GM19455 (cell line): ENCODE measurements around the gene CBLB.
"Not testable (repeated sequence)": the region's sequence is repeated elsewhere in the genome, so short reads cannot be mapped to it uniquely, and the experiment has no call there.

Experiments
- ATAC-seq: cut with Tn5 transposase; IDR thresholded peaks from one replicate; pipeline ENCODE4 v1.9.1; 2021; ENCODE audit not compliant: unreplicated experiment

The CBLB gene

DNA sequence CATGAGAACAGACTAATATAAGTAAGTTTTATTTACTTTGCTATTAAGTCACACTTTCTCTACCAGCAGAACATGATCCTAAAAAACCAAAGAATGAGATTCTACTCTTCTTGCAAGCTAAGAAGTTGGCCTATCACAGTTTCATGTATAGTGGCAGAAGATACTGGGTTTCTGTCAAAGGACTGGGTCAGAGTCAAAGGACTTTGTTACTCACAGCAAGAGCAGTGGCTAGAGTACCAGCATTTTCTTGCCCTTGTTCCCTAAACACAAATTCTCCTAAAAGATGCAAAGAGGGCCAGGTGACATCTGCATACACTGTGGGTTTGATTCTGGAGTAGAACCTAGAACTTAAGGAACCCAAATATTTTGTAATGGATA lies 105.2 kb downstream of the CBLB start:
- no peak for ATAC-seq

DNA sequence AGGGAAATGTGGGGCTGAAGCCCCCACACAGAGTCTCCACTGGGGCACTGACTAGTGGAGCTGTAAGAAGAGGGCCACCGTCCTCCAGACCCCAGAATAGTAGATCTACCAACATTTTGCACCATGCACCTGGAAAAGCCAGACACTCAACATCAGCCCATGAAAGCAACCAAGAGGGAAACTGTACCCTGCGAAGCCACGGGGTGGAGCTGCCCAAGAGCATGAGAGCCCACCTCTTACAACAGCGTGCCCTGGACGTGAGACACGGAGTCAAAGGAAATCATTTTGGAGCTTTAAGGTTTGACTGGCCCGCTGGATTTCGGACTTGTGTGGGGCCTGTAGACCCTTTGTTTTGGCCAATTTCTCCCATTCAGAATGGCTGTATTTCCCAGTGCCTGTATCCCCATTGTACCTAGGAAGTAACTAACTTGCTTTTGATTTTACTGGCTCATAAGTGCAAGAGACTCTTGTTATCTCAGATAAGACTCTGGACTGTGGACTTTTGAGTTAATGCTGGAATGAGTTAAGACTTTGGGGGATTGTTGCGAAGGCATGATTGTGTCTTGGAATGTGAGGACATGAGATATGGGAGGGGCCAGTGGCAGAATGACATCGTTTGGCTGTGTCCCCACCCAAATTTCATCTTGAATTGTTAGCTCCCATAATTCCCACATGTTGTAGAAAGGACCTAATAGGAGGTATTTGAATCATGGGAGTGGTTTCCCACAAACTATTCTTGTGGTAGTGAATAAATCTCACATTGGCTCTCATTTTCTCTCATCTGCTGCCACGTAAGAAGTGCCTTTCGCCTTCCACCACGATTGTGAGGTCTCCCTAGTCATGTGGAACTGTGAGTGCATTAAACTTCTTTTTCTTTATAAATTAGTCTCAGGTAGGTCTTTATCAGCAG lies 105.8 kb downstream of the CBLB start:
- ATAC-seq = no peak

DNA sequence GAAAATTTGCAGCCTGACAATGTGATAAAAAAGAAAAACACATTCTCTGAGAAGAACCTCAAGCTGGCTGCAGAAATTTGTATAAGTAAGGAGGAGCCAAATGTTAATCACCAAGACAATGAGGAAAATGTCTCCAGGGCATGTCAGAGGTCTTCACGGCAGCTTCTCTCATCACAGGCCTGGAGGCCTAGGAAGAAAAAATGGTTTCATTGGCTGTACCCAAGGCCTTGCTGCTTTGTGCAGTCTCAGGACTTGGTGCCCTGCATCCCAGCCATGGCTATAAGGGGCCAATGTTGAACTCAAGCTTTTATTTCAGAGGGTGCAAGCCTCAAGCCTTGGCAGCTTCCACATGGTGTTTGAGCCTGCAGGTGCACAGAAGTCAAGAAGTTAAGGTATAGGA lies 106.6 kb downstream of the CBLB start:
- ATAC-seq = not testable (repeated sequence)

DNA sequence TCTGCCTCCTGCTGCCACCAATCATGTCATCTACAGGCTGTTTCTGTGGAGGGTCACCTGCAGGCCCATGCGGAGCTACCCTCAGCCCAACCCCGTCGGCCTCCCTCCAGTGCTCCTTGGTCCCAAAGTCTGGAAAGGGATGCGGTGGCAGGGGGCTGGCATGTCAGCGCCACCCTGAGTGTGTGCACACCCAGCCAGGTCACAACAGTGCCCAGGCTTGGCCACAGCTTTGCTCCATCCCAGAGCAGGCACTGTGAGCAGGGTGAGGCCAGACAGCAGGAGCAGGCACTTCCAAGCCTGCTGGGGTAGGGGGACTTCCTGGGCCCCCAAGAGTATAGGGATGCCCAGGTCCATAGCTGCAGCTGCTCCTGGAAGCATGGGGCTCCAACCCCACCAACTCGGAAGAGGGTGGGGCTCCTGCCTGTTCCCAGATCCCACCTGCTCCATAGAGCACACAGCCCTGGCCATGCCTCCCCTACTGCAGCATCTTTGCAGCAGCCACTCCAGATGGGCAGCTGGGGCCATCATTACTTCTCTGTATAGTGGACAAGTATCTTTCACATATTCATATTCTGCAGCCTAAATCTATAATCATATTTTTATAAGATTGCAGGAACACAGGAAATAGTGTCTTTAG lies 109.3 kb downstream of the CBLB start:
- no peak for ATAC-seq

GRCh38 chr3:105758451-105758850 lies 110.4 kb downstream of the CBLB start:
- ATAC-seq = no peak

DNA sequence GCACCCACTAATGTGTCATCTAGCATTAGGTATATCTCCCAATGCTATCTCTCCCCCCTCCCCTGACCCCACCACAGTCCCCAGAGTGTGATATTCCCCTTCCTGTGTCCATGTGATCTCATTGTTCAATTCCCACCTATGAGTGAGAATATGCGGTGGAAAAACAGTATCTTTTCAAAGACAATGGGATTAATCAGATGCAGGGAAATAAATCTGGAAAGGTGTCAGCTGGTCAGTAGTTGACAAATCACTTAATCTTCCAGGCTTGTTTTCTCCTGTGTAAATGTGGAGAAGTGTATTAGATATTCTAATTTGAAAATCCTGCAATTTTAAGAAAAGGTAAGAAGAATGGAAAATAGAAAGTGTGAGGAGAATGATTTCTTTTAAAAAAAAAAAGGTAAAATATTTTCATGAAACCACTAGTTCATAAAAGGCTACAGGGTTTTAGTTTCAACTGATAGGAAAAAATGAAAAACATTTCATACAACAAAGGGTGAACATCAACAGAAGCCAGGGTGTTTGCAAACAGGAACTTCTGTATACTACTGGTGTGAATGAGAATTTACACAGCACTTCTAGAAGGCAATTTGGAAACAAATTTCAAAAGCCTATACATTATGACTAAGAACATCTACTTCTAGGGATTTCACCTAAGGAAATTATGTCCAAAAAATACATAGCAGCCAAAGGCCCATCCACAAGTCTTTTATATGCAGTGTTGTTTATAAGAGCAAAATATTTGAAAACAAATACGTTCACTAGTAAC lies 113.5 kb downstream of the CBLB start:
- no peak for ATAC-seq

DNA sequence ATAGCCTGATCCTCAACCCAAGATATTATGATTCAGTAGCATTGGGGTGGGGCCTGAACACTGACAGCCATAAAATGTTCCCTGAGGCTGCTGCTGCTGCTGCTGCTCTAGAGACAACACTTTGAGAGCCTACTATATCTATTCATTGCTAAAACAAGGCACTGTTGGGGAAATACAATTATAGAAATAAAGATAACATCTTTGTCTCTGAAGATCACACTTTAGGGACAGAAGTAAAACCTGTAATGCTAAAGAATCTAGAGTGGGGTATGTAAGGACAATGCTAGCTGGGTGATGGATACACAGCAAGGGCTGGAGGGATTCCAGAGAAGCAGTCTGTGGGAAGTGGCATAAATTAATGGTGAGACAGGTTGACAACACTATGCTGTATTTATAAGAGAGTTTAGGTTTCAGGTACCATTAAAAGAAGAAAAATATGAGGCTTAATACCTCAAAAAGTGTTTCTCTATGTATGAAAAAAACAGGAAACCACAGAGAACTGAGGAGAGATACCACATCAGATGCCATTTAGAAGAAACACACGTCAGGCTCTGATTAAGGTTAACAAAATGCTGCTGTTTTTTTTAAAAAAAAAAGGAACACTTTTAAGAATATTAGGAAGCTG lies 115.9 kb downstream of the CBLB start:
- ATAC-seq = no peak

GRCh38 chr3:105747696-105748095 lies 121.1 kb downstream of the CBLB start:
- ATAC-seq = no peak

DNA sequence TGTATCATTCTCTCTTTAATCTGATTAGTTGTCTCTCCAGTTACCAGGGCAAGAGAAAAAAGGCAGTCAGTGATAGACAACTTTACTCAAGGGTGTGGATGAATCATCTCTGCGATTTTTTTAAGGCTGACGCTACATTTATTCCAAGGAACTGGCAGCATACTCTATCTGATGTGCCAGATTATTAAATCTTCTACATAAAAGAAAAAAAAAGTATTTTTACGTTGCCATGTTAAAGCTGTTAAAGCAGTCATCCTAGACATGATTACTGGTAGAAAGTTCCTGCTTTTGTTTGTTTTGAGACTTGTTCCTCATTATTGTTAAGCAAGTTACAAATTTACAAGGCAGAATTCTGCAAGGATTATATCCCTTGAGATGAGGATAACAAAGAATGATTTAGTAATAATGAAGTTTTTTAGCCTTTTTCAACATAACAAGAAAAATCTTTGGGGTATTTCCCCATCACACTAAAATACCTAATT lies 121.7 kb downstream of the CBLB start:
- no peak for ATAC-seq

DNA sequence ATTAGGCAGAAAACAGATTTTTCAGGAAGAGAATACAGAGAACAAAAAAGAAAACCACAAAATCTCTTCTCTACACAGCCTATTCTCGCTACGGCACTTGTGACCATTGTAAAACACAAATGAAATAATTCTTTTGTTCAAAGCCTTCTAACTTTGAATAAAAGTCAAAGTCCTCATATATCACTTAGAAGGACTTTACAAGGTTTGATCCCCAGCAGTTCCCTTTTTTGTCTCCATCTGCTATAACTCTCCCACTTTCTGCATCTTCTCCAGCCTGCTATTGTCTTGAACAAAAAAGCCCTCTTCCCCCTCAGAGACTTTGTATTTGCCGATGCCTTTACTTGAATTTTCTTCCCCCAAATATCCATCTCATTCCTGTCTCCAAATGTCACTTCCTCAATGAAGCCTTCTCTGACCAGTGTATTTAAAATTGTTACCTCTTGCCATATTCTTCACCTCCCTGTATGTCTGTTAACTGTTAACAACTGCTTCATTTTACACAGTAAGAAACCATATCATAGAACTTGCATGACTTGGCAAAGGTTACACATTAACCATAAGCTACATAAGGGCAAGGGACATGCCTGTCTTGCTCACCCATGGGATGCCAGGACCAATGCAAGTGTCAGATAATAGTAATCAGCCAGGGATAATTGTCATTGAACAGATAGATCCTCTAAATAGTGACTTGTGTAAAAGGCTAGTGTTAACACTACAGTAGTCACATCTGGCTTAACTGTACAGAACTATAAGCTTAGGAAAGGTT lies 122.4 kb downstream of the CBLB start:
- no peak for ATAC-seq

DNA sequence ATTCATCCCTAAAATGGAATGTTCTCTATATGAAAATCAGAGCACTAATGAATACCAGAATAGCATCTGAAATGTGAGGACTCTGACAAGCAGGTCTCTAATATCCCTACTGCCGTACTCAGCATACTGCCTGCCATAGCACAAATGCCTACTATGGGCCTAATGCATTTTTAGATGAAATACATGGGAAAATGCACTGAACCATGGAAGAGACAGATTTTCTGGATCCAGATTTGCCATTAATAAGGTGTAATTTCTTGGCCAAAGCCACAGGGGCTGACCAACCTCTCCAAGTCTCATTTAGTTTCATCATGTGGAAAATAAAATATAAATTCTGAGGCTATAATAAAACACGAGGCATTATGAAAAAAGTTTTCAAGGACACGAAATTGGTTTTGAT lies 123.8 kb downstream of the CBLB start:
- no peak for ATAC-seq

DNA sequence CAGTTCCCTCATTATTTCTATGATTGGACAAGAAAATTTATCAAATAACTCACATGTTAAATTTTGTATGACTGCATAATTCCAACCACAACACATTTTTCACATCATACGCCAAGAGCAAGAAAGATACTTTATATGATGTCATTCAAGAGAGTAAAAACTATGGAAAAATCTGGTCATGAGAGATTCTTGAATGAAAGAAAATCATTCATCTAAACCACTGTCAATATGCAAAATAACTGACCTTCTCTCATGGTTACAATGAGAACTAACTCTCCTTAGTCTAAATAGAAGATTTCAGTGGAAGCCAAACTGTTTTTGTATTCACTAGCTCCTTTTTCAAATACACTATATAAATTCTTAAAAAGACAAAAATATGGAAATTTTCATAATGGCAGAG lies 124.6 kb downstream of the CBLB start:
- no peak for ATAC-seq

DNA sequence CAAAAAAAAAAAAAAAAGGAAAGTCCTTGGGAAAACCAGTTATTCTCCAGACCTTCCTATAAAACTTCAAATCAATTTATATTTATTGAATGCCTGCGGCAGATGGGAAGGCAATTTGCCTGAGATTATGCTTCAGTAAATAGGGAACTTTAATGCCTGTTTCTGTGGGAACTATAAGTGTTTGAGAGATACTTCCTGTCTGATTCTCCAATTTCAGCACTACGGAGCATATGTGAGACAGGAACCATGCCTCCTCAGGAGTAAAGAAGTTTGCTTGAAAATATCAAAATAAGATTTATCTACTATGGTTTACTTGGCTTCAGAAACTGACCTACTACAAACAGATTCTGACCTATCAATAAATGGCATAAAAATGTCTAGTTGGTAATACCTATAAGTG lies 135.5 kb downstream of the CBLB start:
- no peak for ATAC-seq

DNA sequence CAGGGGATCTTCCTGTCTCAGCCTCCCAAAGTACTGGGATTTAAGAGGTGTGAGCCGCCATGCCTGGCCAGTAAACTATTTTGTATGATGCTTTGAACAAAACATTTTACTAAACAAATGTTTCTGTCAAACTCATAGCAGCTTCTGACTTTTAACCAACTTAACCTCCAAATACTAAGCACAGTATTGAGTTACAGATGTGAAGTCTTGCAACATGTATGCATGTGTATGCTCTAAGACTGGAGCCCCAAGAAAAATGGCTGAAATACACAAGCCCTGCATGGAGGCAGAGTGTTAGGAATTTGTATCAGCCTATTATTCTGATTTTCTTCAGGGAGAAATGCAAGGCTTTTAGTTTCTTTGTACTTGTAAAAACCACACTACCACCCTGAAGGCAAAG lies 137.1 kb downstream of the CBLB start:
- ATAC-seq = no peak

- ATAC-seq = no peak
Observed at GRCh38 chr3:105730801-105731354, 137.9 kb downstream of the CBLB start.

DNA sequence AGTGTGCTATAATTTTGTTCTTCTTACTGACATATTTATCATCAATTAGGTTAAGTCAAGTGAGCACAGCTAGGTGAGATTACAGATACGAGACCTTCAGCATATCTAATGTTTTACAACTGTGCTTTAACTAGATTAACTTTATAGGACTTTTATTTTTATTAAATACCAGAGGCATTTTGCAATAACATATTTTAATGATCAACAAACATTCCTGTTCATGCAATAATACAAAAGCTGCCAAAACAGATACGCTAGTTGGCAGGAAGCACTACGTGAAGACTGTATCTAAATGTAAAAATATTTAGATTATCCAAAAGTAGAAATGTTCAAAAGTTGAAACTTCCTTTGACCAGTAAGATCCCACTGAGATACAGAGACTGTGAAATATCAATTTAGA lies 139.1 kb downstream of the CBLB start:
- no peak for ATAC-seq

- no peak for ATAC-seq
Observed at GRCh38 chr3:105728771-105729312, 140.0 kb downstream of the CBLB start.

GRCh38 chr3:105727036-105727435 lies 141.8 kb downstream of the CBLB start:
- ATAC-seq = not testable (repeated sequence)

- ATAC-seq = peak; percentile 100
Observed at GRCh38 chr3:105722943-105723556, 145.8 kb downstream of the CBLB start.
